Heart right ventricle (tissue), 16 donors: Measurements from ENCODE around the gene EGLN1. TPM values are rescaled to one million over a fixed set of nuclear protein-coding genes. Genes with fewer than 3 reads are reported as not detected.

Source experiments
- ATAC-seq, 8 donors: fragments of 200-7000 bp; cut with Tn5 transposase; one replicate each; pipeline ENCODE4 v1.9.1; 2020; ENCODE audit warnings: mild to moderate bottlenecking in 8 of 8, moderate library complexity in 8 of 8, moderate number of reproducible peaks in 1 of 8
- DNase-seq, 2 donors: peaks; one replicate each; pipeline ENCODE4 v3.0.0-alpha.2; 2020
- H3K27ac ChIP-seq, 10 donors: fragments of 200-600 bp; sonication (generic) in 2 of 10; one replicate each; pipeline versions ENCODE4 v1.5.0 to v1.8.0; 2020 to 2022; ENCODE audit warnings: mild to moderate bottlenecking in 3 of 10
- H3K27me3 ChIP-seq, 7 donors: fragments of 200-600 bp; one replicate each; pipeline ENCODE4 v1.8.0; 2021 to 2022; ENCODE audit warnings: mild to moderate bottlenecking in 2 of 7
- H3K36me3 ChIP-seq, 9 donors: fragments of 200-600 bp; sonication (generic) in 1 of 9; one replicate each; pipeline versions ENCODE4 v1.5.0 to v1.8.0; 2020 to 2022; ENCODE audit warnings: mild to moderate bottlenecking in 2 of 9
- H3K4me1 ChIP-seq, 9 donors: fragments of 200-600 bp; sonication (generic) in 1 of 9; one replicate each; pipeline versions ENCODE4 v1.5.0 to v1.8.0; 2020 to 2022; ENCODE audit warnings: mild to moderate bottlenecking in 4 of 9
- H3K4me3 ChIP-seq, 10 donors: fragments of 200-600 bp; sonication (generic) in 2 of 10; one replicate each; pipeline versions ENCODE4 v1.5.0 to v1.8.0; 2020 to 2022; ENCODE audit warnings: mild to moderate bottlenecking in 7 of 10, moderate library complexity in 2 of 10
- H3K9me3 ChIP-seq, 11 donors: fragments of 200-600 bp in 10 of 11; sonication (generic) in 2 of 11; one replicate each; pipeline versions ENCODE4 v1.5.0 to v1.8.0; 2013 to 2022; ENCODE audit warnings: mild to moderate bottlenecking in 2 of 11, control low read depth in 1 of 11, moderate library complexity in 1 of 11
- CTCF ChIP-seq, 9 donors: fragments of 200-600 bp; sonication (generic) in 2 of 9; IDR thresholded peaks; one replicate each; pipeline versions ENCODE4 v1.5.0 to v1.8.0; 2021 to 2022; ENCODE audit warnings: antibody characterized with exemption in 9 of 9, mild to moderate bottlenecking in 5 of 9, moderate library complexity in 1 of 9
- WGBS, 2 donors: extraction: QIAGEN DNeasy Blood & Tissue Kit; methylation state at CpG; one replicate each; pipeline ENCODE4 v1.1.7; 2013; ENCODE audit warnings: inconsistent platforms in 1 of 2; 5-methylcytosine and 5-hydroxymethylcytosine counted together
- intact Hi-C, 10 donors: fragments of 100-400 bp; cut with DNase I; formaldehyde crosslinking; loops; one replicate each; pipeline versions ENCODE4 v1.11.1 to v1.14.2; 2022
- polyA plus RNA-seq, 2 donors: library from polyadenylated mRNA; stranded (reverse); fragments of 200-250 nt; gene quantifications; one replicate each; pipeline ENCODE4 v1.2.3, GENCODE V29; 2013
- total RNA-seq, 10 donors: library from RNA; stranded (reverse); fragmentation: NEBNext Ultra II Directional in 3 of 10; extraction: Animal tissue kit (Norgen Biotek cat#: 25700) in 3 of 10; gene quantifications; one replicate each; pipeline versions ENCODE4 v1.2.1 to v1.2.4, GENCODE V29; 2021 to 2023
- donor health status: Arrhythmogenic right ventricular cardiomyopathy.
- donor health status: ischemic (EF 13 %, LVEDD 7.1; RV severe dilation, severe dysfunction).
- donor health status: healthy with polysubstance abuse.
- donor health status: DM: no; HTN: yes; CAD: no.
- donor health status: DM: no; HTN: no; CAD: no.
- donor health status: ischemic (EF 25% LVEDD 6.9; RV normal size, moderate dysfunction).
- donor health status: ischemic (EF 25% LVEDD 5.7; RV mildly dilated, moderate dysfunction).
- donor health status: healthy.
- donor health status: DM: yes; HTN: yes; CAD: no.
- donor health status: Ischemic cardiomyopathy.
- donor health status: ischemic (EF 35%, LVEDD 5.7; RV mildly dilated, moderate dysfunction).
- donor health status: nonischemic (EF 11% LVEDD 7.7; RV severe dilation, severe dysfunction).
- donor health status: DM: yes; HTN: yes; CAD: no.
- donor health status: PGD.
- donor health status: ischemic (EF 29% LVEDD 5.4; RV normal size, mild dysfunction).
- donor health status: nonischemic (EF 23%, LVEDD 6.1; RV moderate dilation, normal function).

Gene EGLN1
- total and polyA plus RNA-seq, 12 donors: 13.0 to 104 (median 65.8) TPM

DNA sequence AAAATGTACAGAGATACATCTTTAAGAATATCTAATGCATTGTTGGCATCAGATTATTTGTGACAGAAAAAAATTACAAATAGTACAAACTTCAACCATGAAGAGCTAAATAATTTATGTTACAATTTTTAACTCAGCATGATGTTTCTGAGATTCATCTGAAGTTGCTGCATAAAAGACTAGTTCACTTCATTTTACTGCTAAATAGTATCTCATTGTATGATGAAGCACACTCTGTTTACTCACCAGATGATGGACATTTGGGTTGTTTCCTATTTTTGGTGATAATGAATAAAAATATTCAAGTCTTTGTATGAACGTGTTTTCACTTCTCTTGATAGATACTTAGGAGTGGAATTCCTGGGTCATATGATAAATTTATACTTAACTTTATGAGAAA lies 20.6 kb downstream of the EGLN1 start:
- Histone ChIP-seq H3K36me3 (peaks cover 0 to 4% (median 0%) of the 10 kb centered on the region in 9 donors), H3K9me3 (no peaks in the 10 kb centered on the region), H3K4me1 (peaks cover 5 to 87% (median 59%) of the 10 kb centered on the region in 9 donors), H3K27me3 (no peaks in the 10 kb centered on the region), H3K4me3 (no peak overlapping the region), H3K27ac (no peak overlapping the region)
- no peak for TF ChIP-seq CTCF (IDR thresholded peaks at IDR 0.05)
- DNase-seq (no peak), ATAC-seq (no peak)
- WGBS, 2 donors: 13 to 16% methylated on average over 1 of the region's 1 CpG
- intact Hi-C loops: no loop called here

DNA sequence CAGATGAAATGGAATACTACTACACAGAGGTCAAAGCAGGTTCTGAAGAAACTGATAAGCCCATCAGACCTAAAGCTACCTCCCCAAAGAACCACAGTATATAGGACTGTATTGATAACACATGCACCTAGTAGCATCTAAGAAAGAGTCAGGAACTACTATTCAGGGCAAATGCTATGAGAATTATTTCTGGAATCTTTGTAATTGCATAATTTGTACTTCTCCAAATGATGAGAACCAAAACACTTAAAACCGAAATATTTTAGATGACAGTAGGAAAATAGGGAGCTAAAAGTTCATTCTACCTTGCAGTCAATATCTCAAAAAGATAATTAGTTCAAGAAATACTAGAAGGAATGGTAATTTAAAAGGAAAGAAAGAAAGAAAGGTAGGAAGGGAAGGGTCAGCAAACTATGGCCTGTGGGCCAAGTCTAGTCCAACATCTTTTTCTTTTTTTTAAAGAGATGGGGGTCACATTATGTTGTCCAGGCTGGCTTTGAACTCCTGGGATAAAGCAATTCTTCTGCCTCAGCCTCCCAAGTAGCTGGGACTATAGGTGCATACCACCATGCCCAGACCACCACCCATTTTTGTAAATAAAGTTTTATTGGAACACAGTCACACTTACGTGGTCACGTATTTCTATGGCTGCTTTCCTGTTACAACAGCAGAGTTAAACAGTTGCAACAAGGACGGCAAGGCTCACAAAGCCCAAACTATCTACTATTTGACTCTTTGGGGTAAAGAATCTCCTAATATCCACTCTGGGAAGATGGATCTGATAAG lies 24.0 kb downstream of the EGLN1 start:
- Histone ChIP-seq H3K36me3 (peaks cover 0 to 4% (median 0%) of the 10 kb centered on the region in 9 donors), H3K27ac (peak overlapping the region in 1 of 10 donors; percentile 25), H3K9me3 (no peaks in the 10 kb centered on the region), H3K4me1 (peaks cover 2 to 87% (median 64%) of the 10 kb centered on the region in 9 donors), H3K4me3 (no peak overlapping the region), H3K27me3 (no peaks in the 10 kb centered on the region)
- no peak for ATAC-seq
- no peak for DNase-seq
- no peak for TF ChIP-seq CTCF (IDR thresholded peaks at IDR 0.05)
- WGBS, 2 donors: 57 to 65% methylated on average over 4 of the region's 4 CpGs
- intact Hi-C loops: no loop called here

DNA sequence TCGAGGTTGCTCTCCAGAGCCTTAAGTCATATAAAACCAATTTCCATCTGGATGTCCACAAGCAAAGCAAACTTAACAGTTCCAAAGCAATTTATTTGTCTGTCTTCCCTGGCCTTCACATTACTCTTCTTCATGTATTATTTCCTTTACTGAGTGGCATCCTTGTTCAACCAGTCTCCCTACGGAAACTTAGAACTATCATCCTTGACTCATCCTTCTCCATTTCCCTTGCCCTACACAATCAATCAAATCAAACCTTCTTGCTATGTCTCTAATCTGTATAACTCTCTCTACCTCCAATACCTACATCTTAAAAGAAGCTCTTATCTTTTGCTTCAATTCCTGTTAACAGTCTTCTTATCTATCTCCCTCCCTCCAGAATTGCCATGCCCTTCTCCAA lies 25.4 kb downstream of the EGLN1 start:
- no peak for DNase-seq
- intact Hi-C loops: no loop called here
- Histone ChIP-seq H3K36me3 (peaks cover 0 to 4% (median 0%) of the 10 kb centered on the region in 9 donors), H3K27me3 (no peaks in the 10 kb centered on the region), H3K9me3 (no peaks in the 10 kb centered on the region), H3K27ac (peak overlapping the region in 7 of 10 donors; percentile 64 to 85 (median 76)), H3K4me3 (no peak overlapping the region), H3K4me1 (peaks cover 2 to 98% (median 70%) of the 10 kb centered on the region in 9 donors)
- ATAC-seq: no peak
- WGBS, 2 donors: 75 to 80% methylated on average over 2 of the region's 2 CpGs
- no peak for TF ChIP-seq CTCF (IDR thresholded peaks at IDR 0.05)

DNA sequence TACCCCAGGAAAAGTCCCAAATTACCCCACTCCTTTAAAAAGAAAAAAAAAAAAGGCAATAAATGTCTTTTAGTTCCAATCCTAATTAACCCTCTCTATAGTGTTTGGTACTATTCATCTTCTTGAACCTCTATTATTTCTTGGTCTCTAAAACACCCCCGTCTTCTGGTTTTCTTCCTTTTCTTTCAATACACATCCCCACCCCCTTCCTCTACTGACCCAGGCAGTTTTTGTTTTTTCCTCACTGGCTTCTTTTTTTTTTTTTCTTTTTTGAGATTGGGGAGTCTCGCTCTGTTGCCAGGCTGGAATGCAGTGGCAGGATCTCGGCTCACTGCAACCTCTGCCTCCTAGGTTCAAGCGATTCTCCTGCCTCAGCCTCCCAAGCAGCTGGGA lies 26.1 kb downstream of the EGLN1 start:
- intact Hi-C loops: no loop called here
- TF ChIP-seq CTCF (IDR thresholded peaks at IDR 0.05): no peak
- Histone ChIP-seq H3K27me3 (no peaks in the 10 kb centered on the region), H3K27ac (peak overlapping the region in 9 of 10 donors; percentile 5 to 85 (median 72)), H3K36me3 (peaks cover 0 to 4% (median 0%) of the 10 kb centered on the region in 9 donors), H3K9me3 (no peaks in the 10 kb centered on the region), H3K4me1 (peaks cover 2 to 99% (median 74%) of the 10 kb centered on the region in 9 donors), H3K4me3 (no peak overlapping the region)
- ATAC-seq: peak in 2 of 8 donors; percentile 2 to 13
- DNase-seq: no peak
- WGBS, 2 donors: 47 to 63% methylated on average over 4 of the region's 4 CpGs
